GM21423 (cell line): Measurements from ENCODE around the gene CRELD1.

Experiments
- ATAC-seq: cut with Tn5 transposase; IDR thresholded peaks from one replicate; pipeline ENCODE4 v1.9.1; 2021; ENCODE audit warnings: mild to moderate bottlenecking, moderate library complexity; ENCODE audit not compliant: unreplicated experiment

CRELD1 gene

DNA sequence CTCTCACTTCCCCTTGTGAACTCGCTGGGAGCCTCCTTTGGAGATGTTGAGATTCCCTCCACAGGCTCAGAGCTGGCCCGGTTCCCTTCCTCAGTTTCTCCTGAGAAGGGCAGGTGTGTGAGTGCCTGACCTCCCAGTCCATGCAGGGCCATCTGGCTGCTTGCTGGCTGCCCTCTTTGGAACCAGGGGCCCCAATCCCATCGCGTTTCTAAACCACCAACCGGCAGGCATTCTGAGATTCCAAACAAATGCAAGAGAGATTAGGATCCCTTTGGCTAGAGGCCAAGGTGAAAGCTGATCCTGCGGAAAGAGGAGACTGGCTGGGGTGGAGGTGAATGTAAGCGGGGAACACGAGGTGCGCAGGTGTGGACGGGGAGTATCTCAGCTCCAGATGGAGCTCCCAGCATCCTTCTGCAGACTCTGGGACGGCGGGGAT is 21.5 kb downstream of the CRELD1 start:
- ATAC-seq = no peak

DNA sequence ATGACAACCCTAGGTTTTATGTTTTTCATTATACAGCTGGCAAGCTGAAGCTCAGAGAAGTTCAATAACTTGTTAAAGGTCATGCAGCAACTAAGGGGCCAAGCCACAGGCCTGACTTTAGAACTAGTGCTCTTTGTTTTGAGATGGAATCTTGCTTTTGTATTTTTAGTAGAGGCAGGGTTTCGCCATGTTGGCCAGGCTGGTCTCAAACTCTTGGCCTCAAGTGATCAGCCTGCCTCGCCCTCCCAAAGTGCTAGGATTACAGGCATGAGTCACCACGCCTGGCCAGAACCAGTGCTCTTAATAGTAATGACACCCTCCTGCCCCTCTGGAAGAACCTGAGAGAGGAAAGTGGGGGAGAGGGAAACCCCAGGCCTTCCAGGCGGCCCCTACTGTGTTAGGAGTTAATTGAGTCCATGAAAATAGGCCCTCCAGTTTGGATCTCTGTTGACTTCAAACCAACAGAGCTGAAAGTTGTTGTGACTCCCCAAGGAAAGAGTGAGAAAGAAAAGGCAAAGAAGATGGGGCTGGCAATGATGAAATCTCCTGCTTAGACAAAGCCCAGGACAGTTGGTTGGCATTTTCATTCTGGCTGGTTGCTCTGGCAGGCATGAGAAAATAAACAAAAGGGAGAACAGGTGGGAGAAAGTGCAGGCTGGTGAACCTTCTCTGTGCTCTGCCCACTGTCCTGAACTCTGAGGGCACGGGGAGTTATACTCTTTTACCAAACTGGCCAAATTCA is 22.1 kb downstream of the CRELD1 start:
- ATAC-seq = no peak

DNA sequence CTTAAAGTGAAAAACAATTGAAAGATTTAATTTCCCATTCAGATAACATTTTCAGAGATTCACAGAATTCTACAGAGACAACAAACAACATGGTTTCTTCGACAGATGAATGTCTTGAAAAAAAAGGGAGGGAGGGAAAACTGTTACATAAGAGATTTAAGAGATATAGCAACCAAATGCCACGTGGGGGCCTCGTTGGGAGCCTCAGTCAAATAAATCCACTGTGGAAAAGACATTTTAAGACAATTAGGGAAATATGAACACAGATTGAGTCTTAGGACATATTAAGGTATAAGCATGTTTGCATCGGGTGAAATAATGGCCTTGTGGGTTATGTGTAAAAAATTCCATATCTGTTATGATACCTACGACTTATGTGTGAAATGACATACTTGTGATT is 23.6 kb downstream of the CRELD1 start:
- no peak for ATAC-seq

- no peak for ATAC-seq
These were observed 31.7 kb downstream of the CRELD1 start for GRCh38 chr3:9965200-9965875.

GRCh38 chr3:9966841-9967240 is 33.2 kb downstream of the CRELD1 start:
- no peak for ATAC-seq

GRCh38 chr3:9969632-9970019 is 36.0 kb downstream of the CRELD1 start:
- ATAC-seq = no peak

- ATAC-seq = no peak
These were observed 36.5 kb downstream of the CRELD1 start for GRCh38 chr3:9970020-9970652.

GRCh38 chr3:9976721-9977709 is 43.4 kb downstream of the CRELD1 start:
- no peak for ATAC-seq

GRCh38 chr3:9978710-9979305 is 45.2 kb downstream of the CRELD1 start:
- ATAC-seq = no peak

DNA sequence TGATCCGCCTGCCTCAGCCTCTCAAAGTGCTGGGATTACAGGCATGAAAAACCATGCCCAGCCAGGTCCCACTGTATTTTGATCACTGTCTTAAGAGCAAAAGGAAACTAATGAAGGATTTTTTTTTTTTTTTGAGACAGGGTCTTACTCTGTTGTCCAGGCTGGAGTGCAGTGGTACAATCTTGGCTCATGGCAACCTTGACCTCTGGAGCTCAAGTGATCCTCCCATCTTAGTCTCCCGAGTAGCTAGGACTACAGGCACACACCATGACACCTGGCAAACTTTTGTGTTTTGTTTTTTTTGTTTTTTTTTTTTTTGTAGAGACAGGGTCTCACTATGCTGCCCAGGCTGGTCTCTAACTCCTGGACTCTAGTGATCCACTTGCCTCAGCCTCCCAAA is 46.6 kb downstream of the CRELD1 start:
- ATAC-seq = no peak

- peak; percentile 22 for ATAC-seq
These were observed 52.6 kb downstream of the CRELD1 start for GRCh38 chr3:9986230-9986725.

DNA sequence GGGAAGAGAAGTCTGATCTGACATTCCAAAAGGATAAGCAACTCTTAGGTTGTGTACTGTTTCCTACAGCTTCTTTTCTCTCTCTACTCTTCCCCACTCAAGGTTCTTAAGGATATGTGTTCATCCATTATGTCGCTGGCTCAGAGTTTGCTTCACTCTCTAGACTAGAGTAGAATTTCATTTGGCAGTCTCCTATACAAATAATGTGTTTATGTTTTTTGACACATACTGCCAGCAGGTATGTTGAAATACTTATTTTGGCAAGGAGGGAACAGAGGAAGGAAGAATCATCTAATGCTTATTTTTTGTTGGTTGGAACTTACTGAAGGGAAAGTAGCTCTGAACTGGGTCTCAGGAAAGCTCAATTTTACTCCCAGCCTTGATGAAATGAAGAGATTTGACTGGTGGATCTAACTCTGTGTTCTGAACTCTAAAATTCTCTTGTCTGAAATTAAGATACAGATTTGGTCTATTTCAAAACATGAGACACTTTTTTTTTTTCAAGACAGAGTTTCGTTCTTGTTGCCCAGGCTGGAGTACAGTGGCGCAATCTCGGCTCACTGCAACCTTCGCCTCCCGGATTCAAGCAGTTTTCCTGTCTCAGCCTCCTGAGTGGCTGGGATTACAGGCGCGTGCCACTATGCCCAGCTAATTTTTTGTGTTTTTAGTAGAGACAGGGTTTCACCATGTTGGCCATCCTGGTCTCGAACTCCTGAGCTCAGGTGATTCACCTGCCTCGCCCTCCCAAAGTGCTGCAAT is 60.6 kb downstream of the CRELD1 start:
- ATAC-seq = no peak
